Cortex of kidney (tissue), 1 donor: ENCODE data around the gene IL18BP.

Source experiments
- DNase-seq: peaks from one replicate; lab custom pipeline; 2025; lab: John Stamatoyannopoulos, UW

IL18BP gene

DNA sequence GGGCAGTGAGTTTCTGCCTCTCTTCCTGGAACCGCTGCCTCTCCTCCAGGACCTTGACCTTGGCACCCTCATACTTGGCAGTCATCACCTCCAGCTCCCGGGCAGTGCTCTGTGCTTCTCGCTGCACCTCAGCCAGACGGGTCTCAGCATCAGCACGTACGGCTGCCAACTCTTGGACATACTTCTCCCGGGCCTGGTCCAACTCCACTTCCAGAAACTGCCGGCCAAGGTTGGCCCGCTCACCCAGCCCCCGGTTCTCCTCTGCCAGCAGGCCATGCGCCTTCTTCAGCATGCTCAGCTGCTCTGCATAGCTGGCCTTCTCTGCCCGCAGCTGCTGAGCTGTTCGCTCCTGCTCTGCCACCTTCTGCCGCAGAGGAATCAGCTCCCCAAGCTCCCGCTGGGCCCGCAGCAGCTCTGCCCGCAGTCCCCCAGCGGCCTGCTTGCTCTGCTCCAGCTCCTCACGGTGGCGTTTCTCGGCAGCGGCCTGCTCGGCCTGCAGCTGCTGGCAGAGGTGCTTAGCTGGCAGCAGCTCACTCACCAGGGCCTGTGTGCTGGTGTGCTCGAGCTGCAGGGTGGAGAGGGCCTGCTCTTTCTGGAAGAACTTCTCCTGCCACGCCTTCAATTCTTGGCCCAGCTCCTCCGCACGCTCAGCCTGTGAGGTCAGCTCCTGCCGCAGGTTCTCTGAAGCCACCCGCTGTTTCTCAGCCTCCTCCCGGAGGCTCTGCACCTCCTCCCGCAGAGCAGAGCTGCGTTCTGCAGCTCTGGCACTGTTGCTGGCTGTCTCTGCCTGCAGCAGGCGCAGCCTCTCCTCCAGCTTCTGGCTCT lies 14.4 kb downstream of the IL18BP start:
- DNase-seq, result no peak

GRCh38 chr11:72013765-72014711 lies 15.3 kb downstream of the IL18BP start:
- DNase-seq, result no peak

- no peak for DNase-seq
Observed at GRCh38 chr11:72014761-72015320, 16.1 kb downstream of the IL18BP start.

- no peak for DNase-seq
Observed at GRCh38 chr11:72015511-72016061, 16.9 kb downstream of the IL18BP start.

- DNase-seq, result no peak
Observed at GRCh38 chr11:72018171-72018570, 19.5 kb downstream of the IL18BP start.

DNA sequence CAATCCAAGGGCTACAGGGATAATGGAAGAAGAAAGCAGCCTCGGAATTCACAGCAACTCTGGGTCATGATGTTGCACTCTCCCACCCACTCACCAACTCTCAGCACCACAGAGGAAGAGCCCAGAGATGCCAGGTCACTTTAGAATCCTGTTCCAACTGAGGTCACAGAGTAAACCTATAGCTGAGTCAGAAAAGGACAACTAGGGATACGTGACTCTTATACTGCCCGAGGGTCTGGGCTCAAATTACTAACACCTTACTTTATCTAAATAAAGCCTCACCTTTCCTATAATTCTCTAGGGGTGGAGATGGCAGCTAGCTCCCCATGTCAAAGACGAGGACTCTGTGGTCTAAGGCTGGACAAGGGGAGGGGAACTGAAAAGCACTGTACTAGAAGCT lies 24.6 kb downstream of the IL18BP start:
- no peak for DNase-seq

DNA sequence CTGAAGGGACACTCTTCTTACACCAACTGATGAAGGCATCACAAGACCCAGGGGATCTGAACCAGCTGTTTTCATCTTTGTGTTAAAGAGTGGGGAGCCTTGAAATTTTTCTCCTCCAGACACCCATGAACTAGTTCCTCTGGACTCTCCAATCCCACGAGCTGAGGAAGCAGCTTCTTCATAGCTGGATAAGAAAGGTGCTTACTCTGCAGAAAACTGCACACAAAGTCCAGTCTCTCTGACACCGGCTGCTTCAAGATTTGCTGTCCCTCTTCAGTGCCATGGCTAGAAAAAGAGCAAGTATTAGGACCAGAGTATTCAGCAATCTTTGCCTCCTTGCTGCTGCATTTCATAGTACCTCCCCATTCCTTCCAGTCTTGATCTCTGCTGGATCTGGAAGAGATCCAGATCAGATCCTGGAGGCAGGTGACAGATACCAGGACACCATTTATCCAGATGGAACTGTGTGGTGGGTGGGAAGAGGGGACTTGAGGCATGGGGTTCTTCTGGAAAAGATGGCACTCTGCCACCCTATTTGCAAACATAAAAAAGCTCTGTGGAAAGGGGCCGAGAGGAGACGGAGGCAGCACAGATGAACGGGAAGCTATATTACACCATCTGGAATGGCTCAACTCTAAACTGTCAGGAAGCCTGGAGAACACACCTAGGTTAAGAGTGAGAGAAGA lies 25.5 kb downstream of the IL18BP start:
- no peak for DNase-seq

- no peak for DNase-seq
Observed at GRCh38 chr11:72026090-72026489, 27.4 kb downstream of the IL18BP start.

DNA sequence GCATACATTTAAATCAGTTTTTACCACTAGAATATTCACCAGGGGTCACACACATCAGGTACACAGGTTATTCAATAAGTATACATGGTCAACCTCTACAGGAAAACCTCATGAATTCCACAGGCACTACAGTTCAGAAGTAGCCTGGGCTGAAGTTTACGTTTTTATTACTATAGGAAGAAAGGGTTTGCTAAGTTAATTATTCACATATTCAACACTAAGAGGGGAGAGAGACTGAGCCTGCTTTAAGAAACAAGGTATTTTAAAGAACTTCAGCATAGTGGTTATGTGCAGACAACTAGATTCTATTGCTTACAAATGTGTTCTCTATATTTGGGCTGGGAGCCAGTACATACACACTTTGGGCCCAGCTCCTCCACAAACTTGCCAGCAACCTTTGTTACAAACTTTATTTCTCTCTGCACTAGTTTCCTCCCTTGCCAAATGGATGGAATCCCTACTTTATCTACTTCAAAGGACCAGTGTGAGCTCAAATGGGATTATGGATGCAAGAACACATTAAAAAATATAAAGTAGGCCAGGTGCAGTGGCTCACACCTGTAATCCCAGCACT lies 31.9 kb downstream of the IL18BP start:
- DNase-seq, result no peak

DNA sequence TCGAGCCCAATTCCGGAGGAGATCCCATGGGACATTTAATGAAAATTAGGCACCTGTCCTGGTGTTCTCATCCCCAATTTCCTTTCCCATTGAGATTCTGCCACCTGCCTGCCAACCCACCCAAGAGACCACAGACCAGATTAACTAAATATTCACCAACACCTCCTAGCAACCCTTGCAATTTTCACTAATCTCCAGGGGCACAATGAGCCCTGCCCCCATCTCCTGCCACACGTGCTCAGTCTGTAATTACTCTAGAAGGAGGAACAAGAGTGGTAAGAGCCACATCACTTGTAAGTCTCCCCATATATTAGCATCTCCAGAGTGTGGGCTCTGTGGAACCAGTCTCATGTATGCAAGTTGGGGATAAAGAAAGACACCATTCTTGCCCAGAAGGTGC lies 38.0 kb downstream of the IL18BP start:
- DNase-seq, result no peak

- no peak for DNase-seq
Observed at GRCh38 chr11:72037554-72038311, 39.0 kb downstream of the IL18BP start.

- no peak for DNase-seq
Observed at GRCh38 chr11:72038491-72038890, 39.8 kb downstream of the IL18BP start.

- no peak for DNase-seq
Observed at GRCh38 chr11:72039031-72039855, 40.5 kb downstream of the IL18BP start.

GRCh38 chr11:72039856-72040401 lies 41.2 kb downstream of the IL18BP start:
- no peak for DNase-seq

DNA sequence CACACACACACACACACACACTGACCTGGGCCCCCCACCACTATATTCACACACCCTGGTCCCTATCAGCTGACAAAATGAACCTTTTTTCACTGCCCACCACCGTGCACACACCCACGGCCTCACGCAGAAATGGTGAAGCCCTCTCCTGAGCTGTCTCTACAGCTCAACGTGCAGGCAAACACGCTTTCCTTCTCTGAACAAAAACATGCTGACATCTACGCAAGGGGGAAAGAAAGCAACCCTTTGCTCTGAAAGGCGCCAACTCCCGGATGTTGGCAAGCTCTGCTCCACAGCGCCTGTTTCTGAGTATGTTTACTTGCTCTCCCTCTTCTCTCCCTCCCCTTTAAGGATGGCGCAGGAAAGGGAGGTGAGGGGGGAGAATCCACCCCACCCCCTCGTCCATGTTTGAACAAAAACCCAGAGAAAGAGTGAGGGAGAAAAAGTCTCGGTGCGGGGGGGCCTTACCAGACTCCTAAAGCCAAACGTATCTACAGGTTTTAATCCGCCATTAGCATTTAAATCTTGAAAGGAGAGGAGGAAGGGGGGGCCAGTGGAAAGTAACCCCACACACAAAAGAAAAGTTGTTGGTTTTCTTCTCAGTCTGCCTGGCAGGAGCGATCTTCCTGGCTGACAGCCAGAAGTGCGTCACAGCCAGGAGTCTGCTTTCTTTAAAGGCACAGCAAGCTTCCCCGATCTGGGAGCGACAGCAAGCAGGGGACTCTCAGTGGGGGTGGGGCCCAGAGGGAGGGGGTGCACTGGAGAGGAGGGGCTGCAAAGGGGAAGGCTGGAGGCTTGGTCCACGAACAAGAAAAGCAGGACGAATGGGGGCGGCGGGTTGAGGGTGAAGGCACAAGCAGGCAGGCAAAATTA lies 42.0 kb downstream of the IL18BP start:
- no peak for DNase-seq

GRCh38 chr11:72041364-72042063 lies 42.8 kb downstream of the IL18BP start:
- no peak for DNase-seq

- DNase-seq, result no peak
Observed at GRCh38 chr11:72042064-72042745, 43.5 kb downstream of the IL18BP start.
